Measurements from ENCODE around the gene THYN1.

THYN1 gene

DNA sequence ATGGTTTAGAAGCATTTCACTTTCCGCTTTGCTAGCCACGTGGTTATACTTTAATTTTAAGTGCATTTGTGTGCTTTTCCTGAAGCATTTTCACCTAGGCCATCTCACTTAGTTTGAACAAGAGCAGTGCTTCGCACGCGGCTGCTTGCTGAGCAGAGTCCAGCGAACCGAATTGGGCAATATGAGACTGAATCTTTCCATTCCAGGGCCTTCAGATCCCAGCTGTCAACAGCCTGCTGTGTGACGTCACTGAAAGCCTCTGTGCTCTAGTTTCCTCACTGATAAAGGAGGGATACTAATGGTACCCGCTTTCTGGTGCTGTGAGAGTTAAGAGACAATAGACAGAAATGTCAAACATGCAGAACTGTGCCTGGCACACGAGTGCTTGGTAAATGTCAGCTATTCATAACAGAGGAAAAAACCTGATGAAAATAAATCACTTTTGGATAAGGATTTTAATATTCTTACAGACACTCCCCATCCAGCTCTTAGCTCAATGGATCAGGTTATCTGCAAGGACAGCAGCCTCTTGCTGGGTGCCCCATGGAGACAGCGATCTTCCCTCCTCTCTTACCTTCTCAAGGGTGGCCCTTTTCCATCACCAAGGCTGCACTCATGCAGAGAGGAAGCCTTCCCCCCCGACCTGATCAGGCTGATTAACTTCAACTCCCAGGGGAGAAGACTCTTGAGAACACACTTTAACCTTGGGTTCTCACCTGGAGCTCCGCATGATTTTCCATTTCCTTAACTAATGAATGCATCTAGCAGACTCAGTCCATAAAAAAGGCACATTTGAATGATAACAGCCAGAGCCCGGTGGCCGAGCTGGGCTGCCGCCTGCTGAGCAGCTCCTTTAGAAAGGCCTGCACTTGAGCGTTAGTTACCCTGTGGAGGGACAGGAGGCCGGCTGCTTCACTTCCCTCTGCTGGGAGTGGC is 19.5 kb upstream of the THYN1 start:
- Histone ChIP-seq H3K27me3 (ENCODE audit: low read depth, low read length) (peaks cover 6% of the 10 kb centered on the region), H3K4me3 (ENCODE audit: low read length) (no peak overlapping the region), H3K4me2 (ENCODE audit: low read length) (no peak overlapping the region), H3K9me3 (ENCODE audit: insufficient read depth, low read length) (no peaks in the 10 kb centered on the region), H3K79me2 (ENCODE audit: low read length) (no peaks in the 10 kb centered on the region), H3K36me3 (replicated peaks; ENCODE audit: low read depth, low read length) (no peaks in the 10 kb centered on the region), H3K4me1 (ENCODE audit: low read length) (no peaks in the 10 kb centered on the region), H3K27ac (ENCODE audit: low read length) (no peak overlapping the region), H4K20me1 (ENCODE audit: insufficient read depth, low read length) (no peaks in the 10 kb centered on the region), H3K9ac (ENCODE audit: low read length) (no peak overlapping the region), H2AFZ (ENCODE audit: low read depth, low read length) (no peak overlapping the region)
- no peak for TF ChIP-seq EZH2phosphoT487 (IDR thresholded peaks at IDR 0.05; ENCODE audit: low read depth)
- TF ChIP-seq, protein P1, sequence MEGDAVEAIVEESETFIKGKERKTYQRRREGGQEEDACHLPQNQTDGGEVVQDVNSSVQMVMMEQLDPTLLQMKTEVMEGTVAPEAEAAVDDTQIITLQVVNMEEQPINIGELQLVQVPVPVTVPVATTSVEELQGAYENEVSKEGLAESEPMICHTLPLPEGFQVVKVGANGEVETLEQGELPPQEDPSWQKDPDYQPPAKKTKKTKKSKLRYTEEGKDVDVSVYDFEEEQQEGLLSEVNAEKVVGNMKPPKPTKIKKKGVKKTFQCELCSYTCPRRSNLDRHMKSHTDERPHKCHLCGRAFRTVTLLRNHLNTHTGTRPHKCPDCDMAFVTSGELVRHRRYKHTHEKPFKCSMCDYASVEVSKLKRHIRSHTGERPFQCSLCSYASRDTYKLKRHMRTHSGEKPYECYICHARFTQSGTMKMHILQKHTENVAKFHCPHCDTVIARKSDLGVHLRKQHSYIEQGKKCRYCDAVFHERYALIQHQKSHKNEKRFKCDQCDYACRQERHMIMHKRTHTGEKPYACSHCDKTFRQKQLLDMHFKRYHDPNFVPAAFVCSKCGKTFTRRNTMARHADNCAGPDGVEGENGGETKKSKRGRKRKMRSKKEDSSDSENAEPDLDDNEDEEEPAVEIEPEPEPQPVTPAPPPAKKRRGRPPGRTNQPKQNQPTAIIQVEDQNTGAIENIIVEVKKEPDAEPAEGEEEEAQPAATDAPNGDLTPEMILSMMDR (IDR thresholded peaks at IDR 0.05; ENCODE audit: low read depth, low read length), result no peak

DNA sequence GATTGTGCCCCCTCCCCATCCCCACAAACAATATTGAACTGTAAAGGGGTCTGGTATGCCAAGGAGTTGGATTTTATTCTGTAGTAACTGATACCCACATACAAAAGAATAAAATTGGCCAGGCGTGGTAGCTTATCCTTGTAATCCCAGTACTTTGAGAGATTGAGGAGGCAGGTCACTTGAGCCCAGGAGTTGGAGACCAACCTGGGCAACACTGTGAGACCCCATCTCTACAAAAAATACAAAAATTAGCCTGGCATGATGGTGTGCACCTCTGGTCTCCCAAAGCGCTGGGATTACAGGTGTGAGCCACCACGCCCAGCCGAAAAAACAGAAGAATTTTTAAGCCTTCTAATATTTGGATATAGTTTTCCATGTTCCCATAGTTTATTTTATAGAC is 18.8 kb upstream of the THYN1 start:
- H3K9me3 ChIP-seq (ENCODE audit: insufficient read depth, low read length), result no peaks in the 10 kb centered on the region
- H2AFZ ChIP-seq (ENCODE audit: low read depth, low read length), result no peak overlapping the region
- no peaks in the 10 kb centered on the region for H3K36me3 ChIP-seq (replicated peaks; ENCODE audit: low read depth, low read length)
- no peaks in the 10 kb centered on the region for H3K79me2 ChIP-seq (ENCODE audit: low read length)
- no peak for TF ChIP-seq EZH2phosphoT487 (IDR thresholded peaks at IDR 0.05; ENCODE audit: low read depth)
- TF ChIP-seq, protein P1 (IDR thresholded peaks at IDR 0.05; ENCODE audit: low read depth, low read length), result no peak
- H3K4me2 ChIP-seq (ENCODE audit: low read length), result no peak overlapping the region
- no peak overlapping the region for H3K27ac ChIP-seq (ENCODE audit: low read length)
- H3K4me3 ChIP-seq (ENCODE audit: low read length), result no peak overlapping the region
- H4K20me1 ChIP-seq (ENCODE audit: insufficient read depth, low read length), result no peaks in the 10 kb centered on the region
- H3K27me3 ChIP-seq (ENCODE audit: low read depth, low read length), result peaks cover 6% of the 10 kb centered on the region
- no peak overlapping the region for H3K9ac ChIP-seq (ENCODE audit: low read length)
- no peaks in the 10 kb centered on the region for H3K4me1 ChIP-seq (ENCODE audit: low read length)

DNA sequence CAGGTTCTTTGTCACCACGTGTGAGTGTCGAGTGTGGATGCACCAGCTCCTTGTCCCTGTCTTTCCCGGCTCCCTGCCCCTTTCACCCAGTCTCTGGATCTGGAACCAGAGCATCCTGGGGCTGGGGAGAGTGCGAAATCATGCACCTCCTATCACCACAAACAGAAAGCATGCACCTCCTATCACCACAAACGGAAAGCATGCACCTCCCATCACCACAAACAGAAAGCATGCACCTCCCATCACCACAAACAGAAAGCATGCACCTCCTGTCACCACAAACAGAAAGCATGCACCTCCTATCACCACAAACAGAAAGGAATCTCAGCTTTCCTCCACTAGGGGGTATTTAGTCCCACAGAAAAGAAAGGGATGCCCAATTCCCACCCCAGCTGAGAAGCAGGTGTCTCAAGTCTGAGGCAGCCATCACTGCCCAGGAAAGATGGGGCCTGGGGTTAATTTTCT is 17.1 kb upstream of the THYN1 start:
- Histone ChIP-seq H3K79me2 (ENCODE audit: low read length) (no peaks in the 10 kb centered on the region), H4K20me1 (ENCODE audit: insufficient read depth, low read length) (no peaks in the 10 kb centered on the region), H3K27me3 (ENCODE audit: low read depth, low read length) (peaks cover 6% of the 10 kb centered on the region), H3K9me3 (ENCODE audit: insufficient read depth, low read length) (no peaks in the 10 kb centered on the region), H3K4me1 (ENCODE audit: low read length) (no peaks in the 10 kb centered on the region), H3K4me2 (ENCODE audit: low read length) (no peak overlapping the region), H3K36me3 (replicated peaks; ENCODE audit: low read depth, low read length) (no peaks in the 10 kb centered on the region), H3K27ac (ENCODE audit: low read length) (no peak overlapping the region), H3K4me3 (ENCODE audit: low read length) (no peak overlapping the region), H2AFZ (ENCODE audit: low read depth, low read length) (no peak overlapping the region), H3K9ac (ENCODE audit: low read length) (no peak overlapping the region)
- TF ChIP-seq EZH2phosphoT487 (IDR thresholded peaks at IDR 0.05; ENCODE audit: low read depth), result no peak
- TF ChIP-seq, protein P1 (IDR thresholded peaks at IDR 0.05; ENCODE audit: low read depth, low read length), result 0 out of 2 replicates have a peak, but pooled peaks have one; percentile 4

DNA sequence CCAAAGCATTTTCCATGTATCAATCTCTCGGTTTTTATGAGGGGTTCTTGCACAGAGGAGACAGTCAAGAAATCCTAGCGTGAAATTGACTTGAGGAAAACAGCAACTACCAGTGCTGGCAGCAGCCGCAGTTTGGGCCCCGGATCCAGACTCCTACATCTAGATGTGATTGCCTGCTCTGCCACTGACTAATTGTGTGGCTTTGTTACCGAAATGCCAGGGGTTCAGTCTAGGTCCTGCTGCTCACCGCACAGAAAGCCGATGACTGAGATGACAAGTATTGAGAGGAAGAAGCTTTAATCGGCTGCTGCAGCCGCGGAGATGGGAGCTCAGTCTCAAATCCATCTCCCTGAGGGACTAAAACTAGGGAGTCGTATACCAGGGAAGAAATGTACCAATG is 14.8 kb upstream of the THYN1 start:
- Histone ChIP-seq H3K27me3 (ENCODE audit: low read depth, low read length) (no peaks in the 10 kb centered on the region), H4K20me1 (ENCODE audit: insufficient read depth, low read length) (no peaks in the 10 kb centered on the region), H3K79me2 (ENCODE audit: low read length) (no peaks in the 10 kb centered on the region), H3K4me3 (ENCODE audit: low read length) (no peak overlapping the region), H3K4me2 (ENCODE audit: low read length) (no peak overlapping the region), H3K4me1 (ENCODE audit: low read length) (no peaks in the 10 kb centered on the region), H3K9me3 (ENCODE audit: insufficient read depth, low read length) (no peaks in the 10 kb centered on the region), H3K27ac (ENCODE audit: low read length) (no peak overlapping the region), H3K9ac (ENCODE audit: low read length) (no peak overlapping the region), H2AFZ (ENCODE audit: low read depth, low read length) (no peak overlapping the region), H3K36me3 (replicated peaks; ENCODE audit: low read depth, low read length) (no peaks in the 10 kb centered on the region)
- TF ChIP-seq, protein P1 (IDR thresholded peaks at IDR 0.05; ENCODE audit: low read depth, low read length), result no peak
- no peak for TF ChIP-seq EZH2phosphoT487 (IDR thresholded peaks at IDR 0.05; ENCODE audit: low read depth)
